NCI-H1105 (cell line): Measurements from ENCODE around the gene COL25A1.
"Not testable (repeated sequence)": the region's sequence is repeated elsewhere in the genome, so short reads cannot be mapped to it uniquely, and the experiment has no call there.

Experiments
- DNase-seq: peaks from one replicate; lab custom pipeline; 2025; lab: John Stamatoyannopoulos, UW

COL25A1 gene

DNA sequence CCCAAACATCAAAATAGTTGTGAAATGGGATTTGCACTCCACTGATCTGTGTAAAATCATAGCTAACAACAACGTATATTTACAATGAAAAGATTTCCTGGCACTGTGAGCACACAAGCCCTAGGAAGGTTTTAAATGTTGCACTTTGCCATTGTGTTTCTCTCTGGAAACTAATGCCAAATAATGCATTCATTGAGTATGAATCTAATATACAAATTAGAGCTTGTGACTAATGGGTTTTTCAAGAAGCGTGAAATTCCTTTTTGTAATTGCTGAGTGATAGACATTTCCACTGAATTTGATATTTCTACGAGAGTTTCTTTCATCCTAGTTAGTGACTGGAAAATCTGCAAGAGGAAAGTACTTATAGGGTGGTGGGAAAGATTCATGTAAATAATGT, 135.9 kb downstream of the COL25A1 start:
- DNase-seq = no peak

- DNase-seq = no peak
Observed at GRCh38 chr4:109166126-109166525, 136.3 kb downstream of the COL25A1 start.

DNA sequence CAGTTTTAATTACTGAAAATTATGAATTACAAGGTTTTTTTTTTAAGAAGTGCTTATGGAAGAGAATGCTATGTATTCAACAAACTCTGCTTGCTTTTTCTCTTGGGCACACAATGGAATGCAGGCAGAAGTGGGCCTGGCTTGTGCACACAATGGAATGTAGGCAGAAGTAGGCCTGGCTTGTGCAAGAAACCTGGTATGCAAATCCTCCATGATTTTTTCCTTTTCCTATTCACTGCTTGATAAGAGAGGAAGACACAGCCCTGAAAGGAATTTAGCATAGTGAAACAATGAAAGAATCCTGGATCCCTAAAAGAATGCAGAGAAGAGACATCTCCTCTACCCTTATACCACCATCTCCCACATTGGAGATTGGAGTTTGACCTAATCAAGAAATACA, 138.4 kb downstream of the COL25A1 start:
- no peak for DNase-seq

DNA sequence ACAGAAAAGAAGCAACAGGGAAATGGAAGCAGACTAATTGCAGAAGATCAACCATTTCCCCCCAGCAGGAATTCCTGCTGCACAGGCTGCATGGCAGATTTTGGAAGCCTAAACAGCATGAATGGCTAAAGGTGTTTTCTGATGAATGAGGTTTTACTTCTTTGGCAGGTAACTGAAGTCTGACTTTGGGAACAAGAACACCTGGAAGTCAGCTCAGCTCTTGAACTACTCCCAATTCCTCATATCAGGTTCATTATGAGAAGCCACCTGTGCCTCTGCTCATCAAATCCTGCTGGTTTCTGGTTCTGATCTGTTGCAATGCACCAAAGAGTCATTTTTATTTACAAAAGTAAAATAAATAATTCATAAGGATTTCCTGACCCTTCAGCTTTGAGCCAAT, 139.0 kb downstream of the COL25A1 start:
- DNase-seq = no peak

- DNase-seq = no peak
Observed at GRCh38 chr4:109162759-109163158, 139.7 kb downstream of the COL25A1 start.

- no peak for DNase-seq
Observed at GRCh38 chr4:109160494-109160893, 142.0 kb downstream of the COL25A1 start.

DNA sequence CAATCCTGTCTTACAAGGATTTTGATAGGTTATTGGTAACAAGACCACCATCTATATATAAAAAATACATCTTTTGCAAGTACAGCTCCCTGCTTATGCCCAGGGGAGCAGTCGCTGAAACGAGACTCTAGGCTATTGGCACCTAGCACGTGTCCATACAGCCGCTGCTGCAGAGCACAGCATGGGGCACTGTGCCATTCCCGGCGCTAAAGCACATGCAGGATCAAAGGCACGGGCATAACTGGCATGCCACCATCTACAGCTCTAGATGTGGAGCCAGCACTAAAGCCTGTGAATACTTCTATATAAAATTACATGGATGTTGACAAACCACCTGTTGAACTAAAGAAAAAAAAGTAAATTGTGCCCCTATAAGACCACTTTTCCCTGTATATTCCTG, 144.8 kb downstream of the COL25A1 start:
- DNase-seq = no peak

DNA sequence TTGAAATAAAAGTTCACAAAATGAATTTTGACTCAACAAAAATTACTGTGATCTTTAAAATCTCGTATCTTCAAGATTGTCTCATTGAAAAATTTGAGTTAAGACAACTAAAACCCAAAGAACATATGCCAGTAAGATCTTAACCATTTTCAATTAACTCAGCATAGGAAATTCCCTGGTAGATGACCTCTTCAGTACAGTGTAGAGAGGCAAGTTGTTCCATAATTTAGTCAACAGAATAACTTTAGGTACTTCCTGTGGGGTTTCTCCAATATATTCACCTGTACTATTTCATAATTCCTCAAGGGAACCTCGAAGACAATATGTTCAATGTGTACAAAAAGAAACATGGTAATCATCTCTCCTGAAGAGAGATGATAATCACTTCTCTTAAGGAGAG, 145.3 kb downstream of the COL25A1 start:
- no peak for DNase-seq

- no peak for DNase-seq
Observed at GRCh38 chr4:109156356-109156755, 146.1 kb downstream of the COL25A1 start.

DNA sequence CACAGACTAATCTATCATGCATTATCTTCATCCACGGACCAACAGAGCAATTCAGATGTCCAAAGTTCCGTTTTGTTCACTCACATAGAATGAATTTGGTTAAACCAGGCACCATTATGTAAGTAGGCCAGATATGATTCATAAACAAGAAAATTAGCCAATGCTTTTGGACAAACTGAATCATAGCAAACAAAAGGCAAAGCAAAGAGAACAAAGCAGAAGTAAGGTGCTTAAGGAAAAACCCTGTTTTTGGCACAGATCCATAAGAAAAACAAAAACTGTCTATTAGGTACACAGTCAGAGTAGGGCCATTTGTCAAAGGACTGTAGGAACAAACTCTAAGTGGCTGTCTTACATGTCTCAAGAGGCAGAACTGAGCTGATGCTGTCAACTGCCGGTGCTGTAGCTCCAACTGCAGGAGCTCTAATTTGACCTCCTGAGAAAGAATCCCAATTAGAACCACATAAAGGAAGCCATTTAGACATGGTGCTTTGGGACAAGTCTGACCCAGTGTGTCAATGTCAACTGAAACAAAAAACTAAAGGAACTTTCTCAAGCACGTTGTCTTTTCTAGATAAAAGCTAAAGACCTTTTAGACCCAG, 146.7 kb downstream of the COL25A1 start:
- no peak for DNase-seq

DNA sequence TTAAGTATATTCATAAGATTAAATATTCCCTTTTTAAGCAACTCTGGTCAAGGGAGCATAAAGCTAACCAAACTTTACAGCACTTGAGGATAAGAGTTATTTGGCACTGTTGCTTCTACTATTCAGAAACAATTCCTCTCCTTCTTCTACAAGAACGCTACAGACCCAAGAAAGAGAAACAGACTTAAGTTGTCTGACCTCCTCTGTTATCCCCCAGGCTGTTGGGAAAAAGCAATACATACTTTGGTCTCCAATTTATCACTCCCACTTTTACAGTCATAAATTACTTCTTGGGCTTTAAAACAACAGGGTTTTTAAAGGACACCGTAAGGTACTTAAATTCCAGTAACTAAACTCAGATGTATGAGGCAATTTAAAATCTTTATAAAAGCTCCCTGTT, 147.4 kb downstream of the COL25A1 start:
- no peak for DNase-seq

DNA sequence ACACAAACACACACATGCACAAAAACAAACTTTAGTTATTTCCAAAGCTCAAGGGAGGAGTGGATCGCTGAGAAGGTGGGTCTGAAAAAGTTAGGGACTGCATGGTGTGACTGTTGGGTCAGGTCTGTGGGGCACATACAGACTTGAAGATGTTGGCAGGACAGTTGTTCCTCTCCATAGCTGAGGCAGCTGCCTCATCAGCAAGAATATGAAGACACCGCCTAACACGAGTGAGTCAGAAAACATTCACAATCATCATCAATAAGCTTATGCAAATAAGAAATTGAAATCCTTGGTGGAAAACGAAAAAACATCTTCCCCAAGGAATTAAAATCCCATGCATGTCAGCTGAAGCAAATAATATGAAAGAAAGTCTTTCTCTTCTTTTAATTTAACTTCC, 148.0 kb downstream of the COL25A1 start:
- no peak for DNase-seq

DNA sequence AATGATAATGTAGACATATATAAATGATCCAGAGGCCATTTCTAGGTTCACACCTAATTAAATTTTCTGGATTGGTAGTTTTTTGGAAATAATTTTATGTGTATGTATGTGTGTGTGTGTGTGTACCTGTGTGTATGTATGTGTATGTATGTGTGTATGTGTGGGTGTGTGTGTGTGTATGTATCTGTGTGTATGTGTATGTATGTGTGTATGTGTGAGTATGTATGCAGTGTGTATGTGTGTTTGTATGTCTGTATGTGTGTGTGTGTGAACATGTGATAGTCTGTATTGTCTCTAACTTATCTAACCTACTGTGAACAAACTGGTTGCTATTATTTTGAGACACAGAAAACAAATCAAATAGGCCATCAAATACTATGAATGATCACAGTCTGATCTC, 152.6 kb downstream of the COL25A1 start:
- DNase-seq = no peak

GRCh38 chr4:109148577-109149075, 153.8 kb downstream of the COL25A1 start:
- no peak for DNase-seq

GRCh38 chr4:109147135-109147534, 155.3 kb downstream of the COL25A1 start:
- DNase-seq = no peak

DNA sequence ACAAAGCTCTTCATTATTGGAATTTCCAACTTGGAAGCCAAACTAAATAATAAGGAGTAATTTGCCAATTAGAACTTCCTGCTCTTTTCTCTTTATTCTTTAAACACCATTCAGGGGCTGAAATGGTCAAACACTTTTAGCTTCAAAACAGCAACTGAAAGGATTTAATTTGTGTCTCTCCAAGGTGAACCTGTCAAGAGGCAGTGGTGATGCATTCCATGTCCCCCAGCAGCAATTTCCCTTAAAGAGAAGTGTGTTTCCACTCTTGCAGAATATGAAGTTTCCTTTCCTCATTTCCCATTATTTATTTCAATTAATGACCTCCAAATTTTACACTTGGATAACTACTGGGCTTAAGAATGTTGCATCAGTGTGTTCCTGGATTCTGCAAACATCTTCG, 156.0 kb downstream of the COL25A1 start:
- no peak for DNase-seq

GRCh38 chr4:109138125-109138524, 164.3 kb downstream of the COL25A1 start:
- not testable (repeated sequence) for DNase-seq

- DNase-seq = no peak
Observed at GRCh38 chr4:109134921-109135320, 167.5 kb downstream of the COL25A1 start.

DNA sequence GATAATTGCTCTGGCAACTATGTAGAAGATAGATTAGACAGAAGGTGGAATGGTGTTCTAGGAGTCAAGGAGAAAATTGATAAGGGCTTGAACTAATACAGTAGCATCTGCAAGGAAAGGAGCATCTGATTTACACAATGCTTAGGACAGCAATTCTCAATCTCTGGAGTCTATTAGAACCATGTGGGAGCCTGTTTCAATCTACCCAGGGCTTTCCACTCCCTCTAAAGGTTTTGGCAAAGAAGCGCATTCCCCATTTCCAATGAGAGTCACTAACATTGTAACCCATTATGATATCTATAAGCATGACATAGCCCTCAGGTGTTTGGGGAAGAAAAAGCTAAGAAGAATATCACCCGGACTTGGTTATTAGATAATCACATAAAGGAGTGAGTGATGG, 168.2 kb downstream of the COL25A1 start:
- DNase-seq = no peak

- no peak for DNase-seq
Observed at GRCh38 chr4:109131559-109131958, 170.9 kb downstream of the COL25A1 start.

- DNase-seq = no peak
Observed at GRCh38 chr4:109128589-109128988, 173.9 kb downstream of the COL25A1 start.

DNA sequence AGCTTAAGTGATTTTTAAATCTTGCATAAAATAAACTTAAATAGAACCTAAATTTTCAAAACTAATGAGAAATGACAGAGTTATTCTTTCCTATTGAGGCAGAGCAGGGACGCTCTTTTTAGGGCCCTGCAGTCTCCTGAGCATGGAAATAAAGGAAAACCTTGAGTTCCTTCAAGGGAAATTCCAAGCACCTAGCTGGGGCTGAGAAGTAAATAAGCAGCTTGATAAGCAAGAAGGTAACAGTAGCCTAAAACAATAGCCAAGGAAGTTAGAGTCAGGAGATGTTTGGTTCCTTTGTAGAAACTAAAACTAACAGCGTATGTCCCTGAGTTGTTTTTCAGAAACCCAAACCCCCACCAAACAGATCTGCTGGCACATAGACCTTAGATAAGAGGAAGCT, 174.6 kb downstream of the COL25A1 start:
- DNase-seq = no peak

DNA sequence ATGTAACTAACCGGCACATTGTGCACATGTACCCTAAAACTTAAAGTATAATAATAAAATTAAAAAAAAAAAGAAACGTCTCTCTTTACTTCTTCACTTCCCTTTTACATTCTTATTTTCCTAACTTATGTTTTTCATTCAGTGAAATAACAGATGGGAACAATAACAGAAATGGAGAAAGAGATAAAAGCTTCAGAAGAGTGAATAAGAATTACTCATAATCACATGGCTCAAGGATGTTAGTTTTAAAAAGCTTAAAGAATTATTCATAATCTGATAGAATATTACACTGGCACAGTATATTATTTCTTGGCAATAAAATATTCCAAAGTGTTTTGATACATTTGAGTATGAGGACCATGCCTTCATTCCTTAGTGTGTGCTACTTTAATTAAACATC, 175.6 kb downstream of the COL25A1 start:
- no peak for DNase-seq

- DNase-seq = no peak
Observed at GRCh38 chr4:109125084-109125483, 177.4 kb downstream of the COL25A1 start.

- no peak for DNase-seq
Observed at GRCh38 chr4:109123951-109124350, 178.5 kb downstream of the COL25A1 start.
